ENCODE measurements around the gene FUOM. TPM values are rescaled to one million over a fixed set of nuclear protein-coding genes. Genes with fewer than 3 reads are reported as not detected.

Gene FUOM
- total RNA-seq, 3 donors from 2014 or later = 13.8 to 31.5 (median 31.2) TPM

- Histone ChIP-seq H3K4me1 (peaks cover 0 to 4% of the 10 kb centered on the region in 2 donors), H3K9me3 (no peaks in the 10 kb centered on the region), H3K36me3 (no peaks in the 10 kb centered on the region), H3K27me3 (peaks cover 0 to under 1% of the 10 kb centered on the region in 2 donors), H3K27ac (no peak overlapping the region), H3K4me3 (no peak overlapping the region)
- intact Hi-C loops (cut with DNase I; ENCODE audit: low total_unique reads) = no loop called here
- TF ChIP-seq CTCF (IDR thresholded peaks at IDR 0.05) = no peak
- no peak for TF ChIP-seq POLR2AphosphoS5 (IDR thresholded peaks at IDR 0.05)
- TF ChIP-seq POLR2A (IDR thresholded peaks at IDR 0.05) = no peak
- no peak for DNase-seq (ENCODE audit: low spot score in 2 of 2)
Observed at GRCh38 chr10:133355266-133355665, 2.6 kb downstream of the FUOM start.

GRCh38 chr10:133354672-133355240, 3.1 kb downstream of the FUOM start:
- H3K4me1 ChIP-seq = peaks cover 0 to 4% of the 10 kb centered on the region in 2 donors
- no peak for DNase-seq (ENCODE audit: low spot score in 2 of 2)
- peaks cover 0 to 5% of the 10 kb centered on the region in 2 donors for H3K27me3 ChIP-seq
- TF ChIP-seq CTCF (IDR thresholded peaks at IDR 0.05) (no peak), POLR2A (IDR thresholded peaks at IDR 0.05) (no peak), POLR2AphosphoS5 (IDR thresholded peaks at IDR 0.05) (no peak)
- intact Hi-C loops (cut with DNase I; ENCODE audit: low total_unique reads) = no loop called here
- H3K9me3 ChIP-seq = no peaks in the 10 kb centered on the region
- no peak overlapping the region for H3K27ac ChIP-seq
- no peaks in the 10 kb centered on the region for H3K36me3 ChIP-seq
- no peak overlapping the region for H3K4me3 ChIP-seq

- no peak for DNase-seq (ENCODE audit: low spot score in 2 of 2)
- no peak for TF ChIP-seq POLR2A (IDR thresholded peaks at IDR 0.05)
- TF ChIP-seq CTCF (IDR thresholded peaks at IDR 0.05) = no peak
- no peak for TF ChIP-seq POLR2AphosphoS5 (IDR thresholded peaks at IDR 0.05)
- Histone ChIP-seq H3K9me3 (no peaks in the 10 kb centered on the region), H3K4me3 (no peak overlapping the region), H3K27ac (no peak overlapping the region), H3K27me3 (peaks cover 0 to 10% of the 10 kb centered on the region in 2 donors), H3K4me1 (peaks cover 0 to 4% of the 10 kb centered on the region in 2 donors), H3K36me3 (no peaks in the 10 kb centered on the region)
- intact Hi-C loops (cut with DNase I; ENCODE audit: low total_unique reads) = no loop called here
Observed at GRCh38 chr10:133353988-133354605, 3.7 kb downstream of the FUOM start.

GRCh38 chr10:133353202-133353959, 4.4 kb downstream of the FUOM start:
- intact Hi-C loops (cut with DNase I; ENCODE audit: low total_unique reads) = no loop called here
- peaks cover 0 to 4% of the 10 kb centered on the region in 2 donors for H3K4me1 ChIP-seq
- no peak for DNase-seq (ENCODE audit: low spot score in 2 of 2)
- TF ChIP-seq POLR2A (IDR thresholded peaks at IDR 0.05) = no peak
- H3K36me3 ChIP-seq = no peaks in the 10 kb centered on the region
- H3K4me3 ChIP-seq = no peak overlapping the region
- no peaks in the 10 kb centered on the region for H3K9me3 ChIP-seq
- H3K27ac ChIP-seq = no peak overlapping the region
- peaks cover 0 to 10% of the 10 kb centered on the region in 2 donors for H3K27me3 ChIP-seq

GRCh38 chr10:133351408-133352318, 6.2 kb downstream of the FUOM start:
- DNase-seq (ENCODE audit: low spot score in 2 of 2) = no peak
- H3K36me3 ChIP-seq = no peaks in the 10 kb centered on the region
- H3K27ac ChIP-seq = no peak overlapping the region
- no peak overlapping the region for H3K4me3 ChIP-seq
- TF ChIP-seq POLR2A (IDR thresholded peaks at IDR 0.05) (no peak), POLR2AphosphoS5 (IDR thresholded peaks at IDR 0.05) (no peak), CTCF (IDR thresholded peaks at IDR 0.05) (no peak)
- intact Hi-C loops (cut with DNase I; ENCODE audit: low total_unique reads) = no loop called here
- no peaks in the 10 kb centered on the region for H3K9me3 ChIP-seq
- H3K4me1 ChIP-seq = peaks cover 0 to 2% of the 10 kb centered on the region in 2 donors
- peaks cover 6 to 25% of the 10 kb centered on the region in 2 donors for H3K27me3 ChIP-seq
